SKM-1 treated with dmso at 0.1 percent for 144 hours (cell line): ENCODE measurements around the gene ADD2.
"Not testable (repeated sequence)": the region's sequence is repeated elsewhere in the genome, so short reads cannot be mapped to it uniquely, and the experiment has no call there.

ENCODE experiments used
- DNase-seq: peaks from one replicate; lab custom pipeline; 2025; ENCODE audit not compliant: unreplicated experiment; lab: John Stamatoyannopoulos, UW

The ADD2 gene

GRCh38 chr2:70753902-70754301 lies 14.1 kb downstream of the ADD2 start:
- no peak for DNase-seq

GRCh38 chr2:70753031-70753430 lies 15.0 kb downstream of the ADD2 start:
- DNase-seq = peak; percentile 23

GRCh38 chr2:70752396-70752795 lies 15.6 kb downstream of the ADD2 start:
- no peak for DNase-seq

GRCh38 chr2:70751881-70752280 lies 16.1 kb downstream of the ADD2 start:
- DNase-seq = no peak

- DNase-seq = no peak
Observed at GRCh38 chr2:70750320-70750719, 17.7 kb downstream of the ADD2 start.

- no peak for DNase-seq
Observed at GRCh38 chr2:70748002-70748784, 19.8 kb downstream of the ADD2 start.

GRCh38 chr2:70747284-70747683 lies 20.7 kb downstream of the ADD2 start:
- DNase-seq = no peak

GRCh38 chr2:70746094-70746974 lies 21.7 kb downstream of the ADD2 start:
- no peak for DNase-seq

GRCh38 chr2:70745276-70745825 lies 22.6 kb downstream of the ADD2 start:
- DNase-seq = no peak

- no peak for DNase-seq
Observed at GRCh38 chr2:70744397-70744796, 23.6 kb downstream of the ADD2 start.

GRCh38 chr2:70743677-70744076 lies 24.3 kb downstream of the ADD2 start:
- DNase-seq = no peak

- DNase-seq = no peak
Observed at GRCh38 chr2:70743068-70743467, 24.9 kb downstream of the ADD2 start.

GRCh38 chr2:70739492-70739891 lies 28.5 kb downstream of the ADD2 start:
- DNase-seq = not testable (repeated sequence)

GRCh38 chr2:70738159-70738558 lies 29.8 kb downstream of the ADD2 start:
- no peak for DNase-seq

GRCh38 chr2:70735071-70735470 lies 32.9 kb downstream of the ADD2 start:
- DNase-seq = no peak

GRCh38 chr2:70733646-70734180 lies 34.3 kb downstream of the ADD2 start:
- no peak for DNase-seq

GRCh38 chr2:70732766-70733645 lies 35.0 kb downstream of the ADD2 start:
- DNase-seq = no peak

- DNase-seq = no peak
Observed at GRCh38 chr2:70730730-70731129, 37.3 kb downstream of the ADD2 start.

- no peak for DNase-seq
Observed at GRCh38 chr2:70729647-70730046, 38.4 kb downstream of the ADD2 start.

- DNase-seq = no peak
Observed at GRCh38 chr2:70728128-70728527, 39.9 kb downstream of the ADD2 start.
